ENCODE measurements around the gene RTL10.

The RTL10 gene

GRCh38 chr22:19877626-19878339 is 23.1 kb upstream of the RTL10 start:
- DNase-seq (ENCODE audit: extremely low read depth in 1 of 2, low read depth in 1 of 2): no peak

- DNase-seq (ENCODE audit: extremely low read depth in 1 of 2, low read depth in 1 of 2): no peak
Observed at GRCh38 chr22:19876941-19877625, 22.4 kb upstream of the RTL10 start.

DNA sequence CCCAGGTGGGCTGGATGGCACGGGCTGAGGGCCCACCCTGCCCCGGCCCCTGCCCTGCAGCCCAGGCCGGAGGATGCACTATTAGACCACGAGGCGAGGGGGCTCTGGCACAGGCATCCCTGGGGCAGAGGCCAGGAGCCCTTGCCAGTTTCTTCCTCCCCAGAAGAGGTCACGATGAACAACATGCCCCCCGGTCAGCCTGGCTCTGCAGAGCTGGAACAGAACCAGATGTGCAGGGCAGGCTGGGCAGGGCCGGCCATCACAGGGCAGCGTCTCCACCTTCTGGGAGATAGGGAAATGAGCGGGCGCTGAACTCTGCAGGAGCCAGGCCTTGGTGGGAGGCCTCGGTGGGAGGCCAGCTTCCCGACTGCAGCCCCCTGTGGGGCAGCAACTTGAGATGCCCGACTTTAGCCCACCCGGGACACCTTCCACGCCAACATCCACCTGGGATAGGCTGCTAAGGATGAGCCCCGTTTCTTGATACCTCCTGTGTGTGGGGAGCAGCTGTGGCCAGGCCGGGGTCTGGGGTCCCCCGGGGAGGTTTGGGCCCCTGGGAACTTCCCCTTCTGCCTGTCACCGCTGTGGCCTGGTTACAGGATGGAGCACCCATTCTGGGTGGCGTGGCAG is 21.8 kb upstream of the RTL10 start:
- no peak for DNase-seq (ENCODE audit: extremely low read depth in 1 of 2, low read depth in 1 of 2)

DNA sequence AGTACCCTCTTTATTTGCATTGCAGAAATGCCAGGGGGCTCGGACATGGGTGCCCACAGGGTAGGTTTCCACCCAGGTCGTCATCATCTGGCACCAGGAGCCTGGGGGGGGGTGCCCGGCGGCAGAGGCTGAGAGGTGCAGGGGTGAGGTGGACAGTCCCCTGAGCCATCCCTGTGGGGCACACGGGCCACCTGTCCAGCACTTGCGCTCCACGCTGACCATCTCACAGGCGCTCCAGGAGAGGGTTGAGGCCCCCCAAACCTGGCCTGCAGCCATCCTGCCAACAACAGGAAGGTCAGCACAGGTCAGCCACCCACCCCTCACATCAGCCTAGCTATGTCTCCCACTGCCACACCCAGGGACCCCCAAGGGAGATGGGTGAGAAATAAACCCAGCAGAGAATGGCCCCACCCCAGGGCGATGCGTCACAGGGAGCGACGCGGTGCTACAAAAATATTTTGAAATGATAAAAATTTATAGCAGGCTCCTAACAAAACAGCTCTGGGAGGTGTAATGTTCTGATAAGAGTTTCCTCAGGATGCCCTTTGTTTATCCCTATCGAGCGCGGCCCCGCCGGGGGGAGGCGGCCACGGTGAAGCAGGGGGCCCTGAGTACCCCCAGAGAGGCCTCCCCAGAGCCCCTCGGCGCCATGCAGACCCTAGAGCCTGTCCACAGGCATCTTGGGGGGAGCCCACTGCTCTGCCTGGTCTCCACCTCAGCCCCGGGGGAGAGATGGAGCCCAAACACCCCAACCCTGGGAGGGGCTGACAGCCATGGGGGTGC is 21.0 kb upstream of the RTL10 start:
- DNase-seq (ENCODE audit: extremely low read depth in 1 of 2, low read depth in 1 of 2): no peak

DNA sequence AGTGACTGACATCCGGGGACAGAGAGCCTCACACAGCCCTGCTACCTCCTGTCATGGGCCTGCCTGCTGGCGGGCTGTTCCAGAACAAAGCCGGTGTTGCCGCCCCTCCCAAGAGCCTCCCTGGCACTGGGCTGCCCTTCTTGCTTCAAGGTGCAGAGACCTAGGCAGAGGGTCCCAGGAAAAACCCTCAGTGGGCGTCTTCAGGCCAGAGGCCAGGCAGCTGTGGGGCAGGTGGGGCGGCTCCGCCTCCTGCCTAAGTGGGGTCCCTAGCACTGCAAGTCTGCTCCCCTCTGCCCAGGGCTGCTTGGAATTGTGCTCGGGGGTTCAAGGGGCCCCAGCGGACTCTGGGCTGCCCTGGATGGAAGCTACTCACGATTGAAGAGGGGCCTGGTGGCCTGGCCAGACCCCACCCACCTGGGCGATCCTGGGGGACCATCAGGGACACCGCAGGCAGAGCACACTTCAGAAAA is 20.4 kb upstream of the RTL10 start:
- no peak for DNase-seq (ENCODE audit: extremely low read depth in 1 of 2, low read depth in 1 of 2)

DNA sequence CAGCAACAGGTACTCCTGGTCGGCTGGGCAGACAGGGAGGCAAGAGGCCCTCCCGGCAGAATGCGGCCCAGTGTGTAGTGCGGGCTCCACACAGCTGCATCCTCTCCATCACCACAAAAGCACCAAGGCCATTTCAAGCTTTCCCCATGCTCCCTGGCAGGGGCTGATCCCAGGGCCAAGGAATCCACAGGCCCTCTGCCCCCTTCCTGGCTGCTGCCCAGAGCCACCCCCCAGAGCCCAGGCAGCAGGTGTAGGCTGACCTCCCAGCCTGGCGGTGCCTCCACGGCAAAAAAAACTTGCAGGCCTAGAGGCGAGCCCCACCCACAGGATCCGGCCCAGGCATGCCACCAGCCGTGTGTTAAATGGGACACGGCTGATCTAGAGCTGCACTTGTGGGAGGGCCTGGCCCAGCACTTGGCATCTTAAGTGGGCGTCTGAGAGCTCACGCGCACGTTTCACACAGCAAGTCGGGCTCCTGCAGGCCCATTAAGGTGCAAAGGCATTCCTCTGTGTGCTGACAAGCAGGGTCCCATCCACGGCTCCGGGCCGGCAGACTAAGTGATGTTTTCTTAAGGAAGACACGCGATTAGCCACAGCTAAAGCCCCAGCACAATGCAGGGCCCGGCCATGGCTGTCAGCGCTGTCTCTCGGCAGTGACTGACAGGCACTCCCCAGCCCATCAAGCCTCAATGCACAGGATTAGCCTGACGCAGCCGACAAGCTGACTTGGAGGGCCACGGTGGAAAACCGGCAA is 19.8 kb upstream of the RTL10 start:
- DNase-seq (ENCODE audit: extremely low read depth in 1 of 2, low read depth in 1 of 2): no peak

DNA sequence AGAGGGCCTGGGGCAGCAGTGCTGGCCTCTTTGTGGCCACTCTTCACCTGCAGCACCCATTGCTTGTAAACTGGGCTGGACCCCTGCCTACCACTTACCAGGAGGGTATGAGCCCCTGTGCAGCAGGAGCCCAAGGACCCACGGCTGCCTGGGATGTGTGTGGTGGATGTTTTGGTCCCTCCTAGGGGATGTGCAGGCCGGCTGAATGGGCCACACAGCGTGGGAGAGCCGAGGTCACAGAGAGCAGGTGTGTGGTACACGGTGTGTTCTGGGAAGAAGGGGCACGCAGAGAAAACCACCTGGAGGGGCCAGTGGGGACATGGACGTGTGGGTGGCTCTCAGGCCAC is 19.3 kb upstream of the RTL10 start:
- DNase-seq (ENCODE audit: extremely low read depth in 1 of 2, low read depth in 1 of 2): no peak

DNA sequence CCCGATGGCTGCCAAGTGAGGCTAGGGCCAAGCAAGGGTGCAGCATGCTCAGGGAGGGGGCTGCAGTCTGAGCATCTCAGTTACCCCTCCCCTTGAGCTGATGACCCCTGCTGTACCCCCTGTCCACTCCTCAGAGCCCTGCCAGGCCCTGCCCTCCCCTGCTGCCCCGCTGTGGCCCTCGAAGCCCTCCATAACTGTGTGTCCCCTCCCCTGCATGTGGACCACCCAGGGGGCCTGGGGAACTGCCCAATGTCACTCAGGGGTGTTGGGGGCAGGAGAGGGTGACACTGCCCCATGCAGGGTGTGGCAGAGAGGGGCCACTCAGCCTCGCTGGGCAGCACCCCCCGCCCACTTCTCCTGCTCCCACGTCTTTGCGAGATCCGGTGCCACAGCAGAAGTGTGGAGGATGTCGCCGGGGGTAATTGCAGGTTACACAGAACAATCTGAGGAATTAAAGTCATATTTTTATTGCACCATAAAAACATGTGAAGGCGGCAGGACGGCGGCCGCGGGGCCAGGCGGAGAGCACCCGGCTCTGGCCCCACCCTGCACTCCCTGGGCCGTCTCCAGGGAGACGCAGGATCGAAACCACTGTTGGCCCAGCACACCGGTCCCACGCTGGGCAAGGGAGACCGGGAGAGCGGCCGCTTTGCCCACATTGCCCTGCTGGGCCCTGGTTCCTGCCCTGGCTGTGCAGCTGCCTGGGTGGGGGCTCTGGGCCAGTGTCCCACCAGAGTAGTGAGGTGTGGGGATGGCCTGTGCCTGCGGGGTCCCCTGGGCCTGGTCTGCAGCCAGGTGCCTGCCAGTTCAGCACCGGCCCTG is 18.7 kb upstream of the RTL10 start:
- DNase-seq (ENCODE audit: extremely low read depth in 1 of 2, low read depth in 1 of 2): no peak

DNA sequence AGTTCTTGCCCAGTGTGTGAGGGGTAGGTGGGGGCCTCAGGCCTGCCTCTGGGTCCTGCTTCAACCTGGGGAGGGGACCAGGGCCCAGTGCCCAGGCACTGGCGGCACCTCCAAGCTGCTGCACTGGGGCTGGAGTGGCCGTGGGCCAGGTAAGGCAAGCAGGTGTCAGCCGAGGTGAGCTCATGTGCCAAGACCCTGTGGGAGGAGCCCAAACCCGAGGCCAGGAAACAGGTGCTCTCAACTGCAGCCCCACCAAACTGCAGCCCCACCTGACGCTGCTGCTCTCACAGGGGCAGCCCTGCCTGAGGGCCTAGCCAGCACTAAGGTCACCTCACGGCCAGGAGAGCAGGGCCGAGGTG is 18.1 kb upstream of the RTL10 start:
- no peak for DNase-seq (ENCODE audit: extremely low read depth in 1 of 2, low read depth in 1 of 2)

GRCh38 chr22:19871845-19872778 is 17.4 kb upstream of the RTL10 start:
- DNase-seq (ENCODE audit: extremely low read depth in 1 of 2, low read depth in 1 of 2): no peak

DNA sequence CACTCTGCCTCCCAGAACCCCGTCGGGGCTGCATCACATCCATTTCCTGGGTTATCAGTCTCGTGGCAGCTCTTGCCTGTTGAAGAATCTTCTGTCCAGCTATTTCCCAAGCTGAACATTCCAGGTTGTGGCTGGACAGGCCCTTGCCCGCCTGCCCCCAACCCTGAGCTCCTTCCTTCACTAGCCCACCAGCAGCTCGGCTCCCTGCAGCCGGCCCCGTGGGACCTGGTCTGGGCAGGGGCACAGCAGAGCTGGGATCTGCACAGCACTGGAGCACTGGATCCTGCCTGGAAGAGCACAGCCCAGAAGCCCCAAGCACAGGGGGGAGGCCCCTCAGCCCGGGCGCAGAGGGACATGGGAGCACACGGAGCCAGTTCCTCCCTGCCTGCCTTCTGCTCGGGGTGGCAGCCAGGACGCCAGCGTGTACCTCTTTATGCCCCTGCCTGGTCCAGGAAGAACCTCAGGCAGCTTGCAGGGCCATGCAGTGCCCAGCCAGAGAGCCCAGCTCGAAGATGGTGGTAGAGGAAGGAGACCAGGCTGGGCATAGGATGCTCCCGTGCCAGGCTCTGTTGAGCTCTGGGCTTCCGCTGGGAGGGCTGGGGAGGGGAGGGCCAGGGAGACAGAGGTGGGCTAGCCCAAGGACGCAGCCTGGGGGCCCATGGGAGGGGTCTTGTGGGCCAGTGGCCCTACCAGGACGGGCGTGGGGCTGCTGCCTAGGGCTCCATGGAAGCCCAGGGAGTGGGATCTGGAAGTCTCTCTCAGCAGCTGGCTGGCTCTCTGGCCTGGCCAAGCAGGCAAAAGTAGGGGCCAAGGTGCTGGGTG is 16.6 kb upstream of the RTL10 start:
- no peak for DNase-seq (ENCODE audit: extremely low read depth in 1 of 2, low read depth in 1 of 2)

- DNase-seq (ENCODE audit: extremely low read depth in 1 of 2, low read depth in 1 of 2): no peak
Observed at GRCh38 chr22:19870153-19871022, 15.7 kb upstream of the RTL10 start.

- DNase-seq (ENCODE audit: extremely low read depth in 1 of 2, low read depth in 1 of 2): no peak
Observed at GRCh38 chr22:19869497-19870152, 15.0 kb upstream of the RTL10 start.

GRCh38 chr22:19868773-19869471 is 14.2 kb upstream of the RTL10 start:
- DNase-seq (ENCODE audit: extremely low read depth in 1 of 2, low read depth in 1 of 2): no peak

- no peak for DNase-seq (ENCODE audit: extremely low read depth in 1 of 2, low read depth in 1 of 2)
Observed at GRCh38 chr22:19868333-19868732, 13.7 kb upstream of the RTL10 start.

GRCh38 chr22:19867617-19868016 is 12.9 kb upstream of the RTL10 start:
- no peak for DNase-seq (ENCODE audit: extremely low read depth in 1 of 2, low read depth in 1 of 2)
